GM19438 (cell line): Measurements from ENCODE around the gene CDCA5.

Experiments used
- ATAC-seq: cut with Tn5 transposase; IDR thresholded peaks from one replicate; pipeline ENCODE4 v1.9.1; 2021; ENCODE audit warnings: low read depth; ENCODE audit not compliant: unreplicated experiment

CDCA5 gene, protein sequence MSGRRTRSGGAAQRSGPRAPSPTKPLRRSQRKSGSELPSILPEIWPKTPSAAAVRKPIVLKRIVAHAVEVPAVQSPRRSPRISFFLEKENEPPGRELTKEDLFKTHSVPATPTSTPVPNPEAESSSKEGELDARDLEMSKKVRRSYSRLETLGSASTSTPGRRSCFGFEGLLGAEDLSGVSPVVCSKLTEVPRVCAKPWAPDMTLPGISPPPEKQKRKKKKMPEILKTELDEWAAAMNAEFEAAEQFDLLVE

DNA sequence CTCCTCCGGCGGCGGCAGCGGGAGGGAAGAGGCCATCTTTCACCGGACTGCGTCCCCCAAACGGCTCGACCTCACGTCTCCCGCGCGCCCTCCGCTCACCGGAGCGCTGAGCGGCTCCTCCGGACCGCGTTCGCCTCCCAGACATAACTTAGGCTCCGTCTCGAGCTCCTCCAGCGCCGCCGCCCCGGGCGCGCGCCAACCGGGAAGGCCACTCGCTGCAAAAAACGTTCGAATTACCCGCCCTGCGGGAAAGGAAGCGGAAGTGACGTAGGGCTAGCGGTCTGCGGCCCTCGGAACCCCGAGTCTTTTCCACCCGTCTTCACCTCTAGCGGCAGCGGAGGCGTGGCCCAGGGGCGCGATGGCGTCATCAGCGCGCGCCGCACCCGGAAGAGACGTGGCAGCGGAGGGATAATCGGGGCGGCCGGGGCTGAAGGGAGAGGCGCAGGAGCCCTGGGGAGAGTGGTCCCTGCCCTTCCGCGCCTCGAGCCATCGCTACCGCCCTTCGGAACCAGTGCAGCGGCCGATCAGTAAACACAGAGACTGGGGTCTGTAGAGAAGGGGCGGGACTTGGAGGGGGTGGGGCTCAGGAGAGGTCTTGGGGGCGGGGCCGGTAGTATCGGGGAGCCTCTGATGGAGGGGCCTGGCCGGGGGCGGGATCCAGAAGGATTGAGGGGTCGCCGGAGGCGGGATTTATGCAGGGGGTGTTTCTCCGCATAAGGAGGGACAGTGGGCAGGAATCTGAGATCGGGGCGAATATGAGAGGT, at the start of gene CDCA5, which contains the start of gene ZFPL1:
Gene CDCA5, minus strand, starts transcription at position 207 of the 764 bp plus-strand sequence. Its CDS starts 62 bp downstream, at position 145.
Gene ZFPL1, plus strand, starts transcription at position 389 of the 764 bp plus-strand sequence. CDS start 477 bp downstream, outside the sequence.
- ATAC-seq: peak; percentile 76

DNA sequence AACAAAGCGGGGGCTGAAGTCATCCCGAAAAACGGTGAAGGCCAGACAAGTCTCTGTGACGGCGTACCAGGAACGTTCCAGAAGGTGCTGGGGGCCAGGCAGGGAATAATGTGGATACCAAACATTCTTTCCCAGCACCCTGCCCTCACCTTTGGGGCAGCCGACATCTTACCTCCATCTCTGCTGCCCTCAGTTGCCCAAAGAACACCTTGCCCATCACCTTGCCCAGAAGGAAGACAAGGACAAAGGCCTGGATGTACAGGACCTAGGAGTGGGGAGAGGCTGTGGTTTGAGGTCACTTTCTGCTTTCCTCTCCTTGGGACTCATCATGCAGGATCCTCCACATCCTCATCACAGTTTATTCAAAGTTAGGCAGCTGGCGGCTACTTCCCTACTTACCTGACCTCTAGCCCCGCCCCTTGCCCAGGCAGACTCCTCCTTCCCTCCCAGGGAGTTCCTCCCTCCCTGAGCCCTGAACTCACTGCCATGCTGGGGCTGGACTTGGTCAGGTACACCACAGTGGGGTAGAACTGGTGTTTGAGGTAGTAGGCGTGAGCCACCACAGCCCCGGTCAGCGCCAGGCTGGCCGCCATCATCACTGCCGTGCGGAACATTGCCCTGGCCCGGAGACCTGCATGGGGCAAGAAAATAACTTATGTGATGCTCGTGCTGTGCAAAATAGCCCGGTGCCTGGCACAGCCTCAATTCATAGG, 49.3 kb upstream of the CDCA5 start:
- no peak for ATAC-seq

DNA sequence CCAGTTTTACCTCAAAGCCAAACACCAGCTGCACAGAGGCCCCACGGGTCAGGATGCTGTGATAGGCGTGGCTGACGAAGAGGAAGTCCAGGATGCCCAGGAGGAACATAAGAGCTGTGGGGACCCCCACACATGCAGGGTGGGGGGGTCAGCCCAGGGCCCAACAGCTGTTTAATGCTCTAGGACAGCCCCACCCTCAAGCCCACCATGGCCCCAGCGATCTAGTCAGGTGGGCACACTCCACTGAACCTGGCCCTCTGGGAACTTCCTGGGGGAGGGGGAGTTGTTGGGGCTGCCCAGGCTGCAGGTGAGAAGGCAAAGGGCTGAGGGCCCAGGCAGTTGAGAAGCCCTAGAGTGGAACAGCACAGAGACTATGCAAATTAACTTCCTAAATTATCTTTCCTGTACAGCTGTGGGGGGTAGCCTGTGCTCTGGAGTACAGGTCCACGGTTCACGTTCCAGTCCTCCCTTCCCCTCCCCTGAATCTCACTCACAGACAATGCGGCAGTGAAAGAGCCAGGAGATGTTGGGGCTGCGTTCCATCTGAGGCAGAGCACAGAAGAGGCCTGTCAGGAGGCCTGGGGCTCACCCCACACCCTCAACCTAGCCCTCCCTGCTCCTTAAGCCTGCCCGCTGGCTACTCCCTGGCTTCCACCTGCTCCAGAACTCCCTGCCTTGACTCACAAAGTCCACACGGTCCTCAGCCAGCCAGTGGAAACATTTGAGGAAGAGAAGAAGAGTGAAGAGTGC, 48.6 kb upstream of the CDCA5 start:
- no peak for ATAC-seq

DNA sequence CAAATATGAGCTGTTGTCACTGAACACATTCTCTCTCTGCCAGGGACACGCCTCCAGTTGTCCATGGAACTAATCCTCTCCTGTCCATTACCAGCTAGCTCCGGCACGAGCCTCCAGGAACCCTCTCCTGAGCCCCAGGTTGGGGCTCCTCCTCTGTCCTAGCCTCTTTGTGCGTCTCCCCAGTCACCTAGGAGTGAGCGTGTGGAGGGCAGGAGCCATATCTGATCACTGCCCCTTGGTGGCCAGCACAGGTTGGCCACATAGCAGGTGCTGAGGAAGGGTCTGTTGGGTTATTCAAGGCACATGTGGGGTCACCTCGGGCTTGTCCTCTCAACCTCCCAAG, 48.0 kb upstream of the CDCA5 start:
- ATAC-seq: no peak

DNA sequence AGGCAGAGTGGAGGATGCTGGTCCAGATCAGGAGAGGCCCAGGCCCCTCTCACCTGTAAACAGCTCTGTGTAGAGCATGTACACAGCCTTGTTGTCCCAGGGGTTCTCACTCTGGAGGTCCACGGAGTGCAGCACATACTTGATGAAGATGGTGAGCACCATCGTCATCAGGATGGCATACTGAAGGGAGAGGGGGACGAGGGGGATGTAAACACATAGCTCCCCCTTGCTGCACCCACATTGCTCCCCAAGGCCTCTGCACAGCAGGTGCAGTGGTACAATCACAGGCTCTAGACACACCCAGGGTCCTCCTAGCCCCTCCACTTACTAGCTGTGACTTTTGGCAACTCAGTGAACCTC, 47.6 kb upstream of the CDCA5 start:
- ATAC-seq: no peak

DNA sequence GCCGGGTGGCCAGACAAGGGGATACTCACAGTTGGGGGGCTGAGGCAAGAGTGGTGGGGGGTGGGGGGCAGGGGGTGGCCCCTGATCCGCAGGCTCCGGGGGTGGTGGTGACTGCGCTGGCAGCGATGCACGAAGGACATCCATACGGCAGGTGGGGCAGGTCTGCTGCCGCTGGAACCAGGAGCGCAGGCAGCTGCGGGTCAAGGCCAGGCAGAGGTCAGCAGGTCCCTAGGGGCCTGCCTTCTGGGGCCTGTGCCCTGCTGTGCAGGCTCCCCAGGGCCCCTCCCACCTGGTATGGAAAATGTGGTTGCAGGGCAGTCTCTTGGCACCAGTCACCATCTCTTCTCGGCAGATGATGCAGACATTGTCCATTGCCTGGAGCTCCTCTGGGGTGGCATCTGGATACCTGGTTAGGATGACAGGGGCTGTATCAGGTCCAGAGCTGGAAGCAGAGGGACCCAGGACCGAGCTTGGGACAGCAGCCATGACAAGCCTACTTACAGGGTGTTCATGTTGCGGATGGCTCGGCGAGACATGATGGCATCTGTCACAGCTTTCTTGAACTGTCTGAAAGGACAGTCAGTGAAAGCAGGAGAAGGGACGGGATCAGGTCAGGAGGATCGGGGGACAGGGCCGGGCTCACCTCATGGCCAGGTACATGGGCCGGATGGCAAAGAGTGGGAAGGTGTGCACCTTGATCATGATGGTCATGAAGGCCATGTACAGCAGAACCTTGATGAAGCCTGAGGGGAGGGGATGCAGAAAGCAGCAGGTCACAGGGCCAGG, 47.0 kb upstream of the CDCA5 start:
- ATAC-seq: no peak

DNA sequence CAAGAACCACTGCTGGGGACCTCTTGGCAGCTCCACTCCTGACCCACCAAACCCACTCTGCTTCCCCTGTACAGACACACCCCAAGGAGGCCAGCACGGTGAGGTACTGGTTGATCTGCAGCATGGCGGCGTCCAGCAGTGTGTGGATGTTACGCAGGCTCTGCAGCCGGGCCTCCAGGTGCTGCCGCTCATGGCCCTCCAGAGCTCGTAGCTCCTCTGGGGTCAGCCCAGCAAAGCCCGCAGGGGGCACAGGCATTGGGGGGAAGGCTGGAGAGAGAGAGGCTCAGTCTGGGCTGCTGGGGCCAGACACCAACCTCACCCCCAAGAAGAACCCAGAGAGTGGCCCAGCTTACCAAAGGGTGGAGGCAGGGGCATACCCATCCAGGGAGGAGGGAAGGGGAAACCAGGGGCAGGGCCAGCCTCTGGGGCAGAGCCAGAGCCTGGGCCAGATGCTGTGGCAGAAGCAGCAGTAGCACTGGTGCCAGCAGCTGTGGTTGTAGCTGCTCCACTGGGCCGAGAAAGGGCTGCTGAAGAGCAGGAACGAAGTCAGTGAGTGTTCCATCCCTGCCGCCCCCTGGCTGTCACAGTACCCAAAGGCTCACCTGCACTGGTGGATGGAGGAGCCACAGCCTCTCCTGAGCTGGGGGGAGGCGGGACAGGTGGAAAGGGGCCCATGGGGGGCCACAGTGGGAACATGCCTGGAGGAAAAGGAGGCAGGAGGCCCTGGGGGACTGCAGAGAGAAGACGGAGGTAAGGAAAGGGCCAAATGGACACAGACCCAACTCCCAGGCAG, 46.0 kb upstream of the CDCA5 start:
- no peak for ATAC-seq

DNA sequence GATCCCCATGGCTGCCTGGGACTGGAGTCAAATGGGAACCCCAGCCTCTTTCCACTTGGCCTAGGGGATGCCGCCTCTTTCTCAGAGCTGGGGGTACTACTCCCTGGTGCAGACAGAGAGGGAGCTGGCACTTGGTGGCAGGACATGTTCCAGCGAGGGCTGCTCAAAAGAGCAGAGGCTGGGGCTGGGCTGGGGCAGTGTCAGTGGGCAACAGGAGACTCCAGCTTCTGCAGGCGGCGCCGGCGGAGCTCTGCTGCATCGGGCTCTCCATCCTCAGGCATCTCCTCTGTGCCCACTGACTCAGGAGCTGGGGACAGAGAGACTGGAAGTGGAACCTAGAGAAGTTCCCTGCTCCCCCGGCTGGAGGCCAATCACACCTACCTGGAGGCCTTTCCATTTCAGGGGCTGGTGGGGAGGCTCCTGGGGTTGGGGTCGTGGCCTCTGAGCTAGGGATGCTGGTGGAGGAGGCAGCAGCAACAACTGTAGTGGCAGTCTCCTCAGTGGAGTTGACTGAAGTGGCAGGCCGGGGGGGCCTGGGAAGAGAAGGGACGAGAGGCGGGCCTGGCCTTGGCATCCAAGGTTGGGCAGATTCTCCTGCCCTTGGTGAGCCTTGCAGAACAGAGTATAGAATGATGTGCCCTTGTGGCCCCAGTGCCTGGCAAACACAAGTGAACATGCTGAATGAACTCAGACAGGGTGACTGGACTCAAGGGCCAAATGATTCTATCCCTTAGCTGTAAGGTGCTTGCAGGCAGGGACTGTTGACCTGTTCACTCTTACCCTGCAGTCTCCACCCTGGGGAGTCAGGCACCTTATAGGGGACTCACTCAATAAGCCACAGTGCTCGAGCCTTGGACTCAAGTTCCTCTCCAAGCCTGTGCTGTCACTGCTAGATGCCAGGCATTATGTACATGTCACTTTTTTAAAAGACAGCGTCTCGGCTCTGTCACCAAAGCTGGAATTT, 44.6 kb upstream of the CDCA5 start:
- ATAC-seq: no peak

DNA sequence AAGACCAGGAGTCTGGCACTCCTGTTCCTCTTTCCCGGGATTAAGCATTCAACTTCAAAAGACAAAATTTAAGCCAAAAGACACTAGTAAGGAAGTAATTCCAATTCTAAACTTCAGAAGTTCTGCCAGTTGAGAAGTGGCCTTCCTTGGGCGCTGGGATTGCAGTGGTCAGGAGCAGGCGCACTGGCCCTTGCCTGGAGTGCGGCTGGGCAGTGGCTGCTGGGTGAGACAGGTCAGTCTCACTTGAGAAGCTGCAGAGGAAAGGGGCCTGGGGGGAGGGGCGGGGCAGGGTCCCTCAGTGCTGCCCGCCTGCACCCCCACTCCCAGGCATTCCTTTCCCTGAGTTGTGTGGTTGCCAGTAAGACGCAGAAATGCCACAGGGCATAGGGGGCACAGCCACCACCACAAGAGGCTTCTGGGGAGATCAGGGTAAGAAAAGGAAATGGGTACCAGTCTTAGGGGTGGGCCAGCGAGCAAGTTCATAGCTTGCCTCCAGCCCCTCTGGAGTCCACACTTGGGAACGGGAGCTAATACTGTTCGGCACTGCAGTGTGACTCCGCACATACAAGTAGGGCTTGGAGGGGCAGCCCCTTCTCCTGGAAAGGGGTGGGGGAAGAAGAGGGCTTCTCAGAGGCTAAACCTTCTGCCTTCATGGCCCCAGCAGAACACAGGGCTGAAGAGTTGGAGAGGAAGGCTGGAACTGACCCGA, 43.8 kb upstream of the CDCA5 start:
- no peak for ATAC-seq

DNA sequence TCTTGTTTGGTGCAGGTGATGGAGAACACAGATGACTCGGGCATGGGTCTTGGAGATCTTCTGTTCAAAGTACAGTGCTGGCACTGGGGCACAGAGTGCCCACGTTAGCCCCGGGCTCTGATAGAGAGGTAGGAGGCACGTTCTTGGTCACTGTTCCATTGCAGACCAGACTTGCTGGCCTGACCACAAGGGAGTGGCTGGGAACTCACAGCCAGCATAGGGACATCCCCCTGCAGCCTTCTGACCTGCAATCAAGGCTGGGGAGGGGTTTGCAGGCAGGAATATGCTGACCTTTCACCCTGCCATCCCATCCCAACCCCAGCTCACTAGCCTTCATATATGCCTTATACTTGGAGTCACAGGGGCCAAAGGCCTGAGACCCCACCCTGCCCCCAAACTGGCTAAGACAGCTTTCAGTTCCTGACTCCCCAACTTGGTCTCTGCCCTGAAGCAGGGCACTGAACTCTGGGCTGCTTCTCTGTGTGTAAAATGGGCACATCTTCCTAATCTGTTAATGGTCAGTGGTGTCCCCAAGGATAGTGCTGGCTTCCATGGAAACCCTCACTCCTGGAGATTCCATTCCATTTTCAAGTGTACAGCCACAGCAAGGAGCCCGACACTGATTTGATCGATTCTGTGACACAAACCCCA, 42.9 kb upstream of the CDCA5 start:
- no peak for ATAC-seq

DNA sequence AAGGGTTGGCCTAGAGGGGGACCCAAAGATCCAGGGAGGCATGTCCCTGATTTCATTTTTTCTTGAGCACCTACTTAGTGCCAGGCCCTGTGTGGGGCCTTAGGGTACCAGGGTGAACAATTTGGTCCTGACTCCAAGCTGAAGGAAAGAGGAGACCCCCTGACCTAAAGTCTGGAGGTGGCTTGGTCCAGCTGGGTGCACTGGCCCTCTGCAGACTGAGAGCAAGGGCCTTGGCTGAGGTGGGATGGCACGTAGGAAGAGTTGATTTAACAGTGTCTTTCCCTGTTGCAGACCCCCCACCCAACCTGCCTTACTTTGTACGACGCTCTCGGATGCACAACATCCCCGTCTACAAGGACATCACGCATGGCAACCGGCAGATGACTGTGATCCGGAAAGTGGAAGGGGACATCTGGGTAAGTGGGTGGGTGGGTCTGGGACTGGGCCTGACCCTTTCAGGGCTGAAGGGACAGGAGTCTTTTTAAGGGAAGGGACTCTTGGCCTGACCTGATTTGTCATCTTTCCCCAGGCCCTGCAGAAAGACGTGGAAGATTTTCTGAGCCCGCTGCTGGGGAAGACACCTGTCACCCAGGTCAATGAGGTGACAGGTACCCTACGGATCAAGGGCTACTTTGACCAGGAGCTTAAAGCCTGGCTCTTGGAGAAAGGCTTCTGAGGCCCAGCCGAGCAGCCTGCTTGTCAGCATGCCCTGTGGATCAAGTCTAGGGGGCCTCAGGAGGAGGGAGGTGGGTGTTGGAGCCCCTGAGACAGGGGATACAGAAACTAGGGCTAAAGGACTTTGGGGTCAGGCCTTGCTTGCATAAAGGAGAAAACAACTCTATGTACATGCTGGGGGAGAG, 41.6 kb upstream of the CDCA5 start:
- ATAC-seq: no peak

DNA sequence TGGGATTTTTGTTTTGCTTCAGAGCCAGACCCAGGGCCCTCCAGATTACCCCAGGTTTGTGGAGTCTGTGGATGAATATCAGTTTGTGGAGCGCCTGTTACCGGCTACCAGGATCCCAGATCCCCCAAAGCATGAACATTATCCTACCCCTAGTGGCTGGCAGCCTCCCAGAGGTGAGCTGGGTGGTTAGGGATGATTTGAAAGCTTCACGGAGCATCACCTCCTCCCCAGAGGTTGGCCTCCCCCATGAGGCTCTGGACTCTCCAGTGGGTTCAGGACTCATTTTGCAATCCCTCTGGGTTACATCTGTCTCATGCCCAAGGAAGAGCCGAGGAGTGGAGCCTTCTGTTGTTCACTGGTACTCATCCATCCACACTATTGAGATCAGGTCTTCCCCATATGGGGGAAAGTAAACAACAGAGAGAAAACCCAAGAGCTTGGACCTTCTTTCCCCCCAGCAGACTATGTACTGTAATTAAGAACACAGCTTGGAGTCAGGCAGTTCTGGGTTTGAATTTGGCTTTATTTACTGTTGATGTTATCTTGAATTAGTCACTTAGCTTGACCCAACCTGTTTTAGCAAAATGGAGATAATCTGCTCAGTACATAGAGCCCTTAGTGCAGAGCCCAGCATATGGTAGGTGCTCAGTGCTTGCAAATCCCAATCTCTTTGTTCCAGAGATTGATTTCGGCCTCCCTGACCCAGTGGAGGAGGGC, 40.8 kb upstream of the CDCA5 start:
- no peak for ATAC-seq

DNA sequence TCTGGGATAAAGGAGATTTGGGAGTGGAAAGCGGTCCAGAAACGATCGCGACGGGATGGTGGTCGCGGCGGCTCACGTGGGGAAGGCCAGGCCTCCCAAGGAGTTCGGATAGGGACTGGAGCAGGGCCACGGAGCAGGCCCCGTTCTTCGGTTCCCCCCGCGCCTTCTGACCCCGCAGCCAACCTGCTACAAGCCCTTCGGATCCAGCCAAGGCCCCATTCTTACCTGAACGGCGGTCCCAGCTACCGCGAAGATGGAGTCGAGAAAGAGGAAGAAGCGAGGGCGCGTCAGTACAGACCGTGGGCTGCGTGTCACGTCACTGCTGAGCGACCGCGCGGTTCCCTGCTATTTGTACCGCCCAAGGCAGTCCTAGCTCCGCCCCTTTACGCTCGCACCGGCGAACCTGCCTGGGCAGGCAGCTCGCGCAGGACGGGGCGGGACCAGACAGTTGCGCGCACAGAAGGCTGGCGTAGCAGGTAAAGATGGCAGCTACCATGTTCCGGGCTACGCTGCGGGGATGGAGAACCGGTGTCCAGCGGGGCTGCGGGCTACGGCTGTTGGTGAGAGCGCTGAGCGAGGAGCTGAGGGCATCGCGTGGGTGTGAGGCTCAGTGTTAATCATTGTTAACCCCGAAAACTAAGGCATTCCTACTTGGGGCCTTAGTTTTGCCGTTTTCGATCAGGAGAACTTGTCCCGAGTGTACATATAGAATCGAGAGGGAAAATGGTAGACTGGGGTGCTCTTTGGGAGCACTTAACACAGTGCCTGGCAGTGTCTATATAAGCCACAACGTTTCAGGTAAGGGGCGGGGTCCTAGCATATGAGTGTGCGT, 38.2 kb upstream of the CDCA5 start, which contains the start of the genes FAU and MRPL49:
Gene FAU, minus strand, starts transcription at position 270 of the 832 bp plus-strand sequence. CDS start 321 bp downstream, outside the sequence.
Gene MRPL49, plus strand, starts transcription at position 457 of the 832 bp plus-strand sequence. Its CDS starts 26 bp downstream, at position 483.
- peak; percentile 65 for ATAC-seq

DNA sequence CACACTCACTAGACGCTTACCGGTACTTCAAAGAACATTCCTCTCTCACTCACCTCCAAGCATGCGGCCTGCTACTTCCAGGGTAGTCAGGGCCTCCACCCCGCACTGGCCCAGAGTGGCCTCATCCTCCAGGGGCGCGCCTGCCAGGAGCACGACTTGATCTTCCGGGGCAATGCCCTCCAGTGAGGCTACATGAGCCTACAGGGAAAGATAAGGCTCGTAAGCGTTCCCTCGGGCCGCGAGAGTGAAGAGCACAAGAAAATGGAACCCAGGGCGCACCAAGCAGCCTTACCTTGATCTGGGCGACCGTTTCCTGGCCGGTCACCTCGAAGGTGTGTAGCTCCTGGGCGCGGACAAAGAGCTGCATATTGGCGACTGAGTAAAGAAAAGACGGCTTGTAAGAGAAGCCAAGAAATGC, 37.6 kb upstream of the CDCA5 start:
- ATAC-seq: no peak
